Measurements from ENCODE around the gene ZEB2.

- TF ChIP-seq, protein P1, sequence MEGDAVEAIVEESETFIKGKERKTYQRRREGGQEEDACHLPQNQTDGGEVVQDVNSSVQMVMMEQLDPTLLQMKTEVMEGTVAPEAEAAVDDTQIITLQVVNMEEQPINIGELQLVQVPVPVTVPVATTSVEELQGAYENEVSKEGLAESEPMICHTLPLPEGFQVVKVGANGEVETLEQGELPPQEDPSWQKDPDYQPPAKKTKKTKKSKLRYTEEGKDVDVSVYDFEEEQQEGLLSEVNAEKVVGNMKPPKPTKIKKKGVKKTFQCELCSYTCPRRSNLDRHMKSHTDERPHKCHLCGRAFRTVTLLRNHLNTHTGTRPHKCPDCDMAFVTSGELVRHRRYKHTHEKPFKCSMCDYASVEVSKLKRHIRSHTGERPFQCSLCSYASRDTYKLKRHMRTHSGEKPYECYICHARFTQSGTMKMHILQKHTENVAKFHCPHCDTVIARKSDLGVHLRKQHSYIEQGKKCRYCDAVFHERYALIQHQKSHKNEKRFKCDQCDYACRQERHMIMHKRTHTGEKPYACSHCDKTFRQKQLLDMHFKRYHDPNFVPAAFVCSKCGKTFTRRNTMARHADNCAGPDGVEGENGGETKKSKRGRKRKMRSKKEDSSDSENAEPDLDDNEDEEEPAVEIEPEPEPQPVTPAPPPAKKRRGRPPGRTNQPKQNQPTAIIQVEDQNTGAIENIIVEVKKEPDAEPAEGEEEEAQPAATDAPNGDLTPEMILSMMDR (IDR thresholded peaks at IDR 0.05; ENCODE audit: poor library complexity, severe bottlenecking) = no peak
- TF ChIP-seq EZH2 (IDR thresholded peaks at IDR 0.05; ENCODE audit: borderline replicate concordance, insufficient read depth, low read length, poor library complexity, severe bottlenecking) (no peak), TAF1 (IDR thresholded peaks at IDR 0.05; ENCODE audit: low read depth) (no peak), MXI1 (conservative IDR thresholded peaks at IDR 0.05; ENCODE audit: poor library complexity, severe bottlenecking) (no peak)
- TF ChIP-seq, protein P2, sequence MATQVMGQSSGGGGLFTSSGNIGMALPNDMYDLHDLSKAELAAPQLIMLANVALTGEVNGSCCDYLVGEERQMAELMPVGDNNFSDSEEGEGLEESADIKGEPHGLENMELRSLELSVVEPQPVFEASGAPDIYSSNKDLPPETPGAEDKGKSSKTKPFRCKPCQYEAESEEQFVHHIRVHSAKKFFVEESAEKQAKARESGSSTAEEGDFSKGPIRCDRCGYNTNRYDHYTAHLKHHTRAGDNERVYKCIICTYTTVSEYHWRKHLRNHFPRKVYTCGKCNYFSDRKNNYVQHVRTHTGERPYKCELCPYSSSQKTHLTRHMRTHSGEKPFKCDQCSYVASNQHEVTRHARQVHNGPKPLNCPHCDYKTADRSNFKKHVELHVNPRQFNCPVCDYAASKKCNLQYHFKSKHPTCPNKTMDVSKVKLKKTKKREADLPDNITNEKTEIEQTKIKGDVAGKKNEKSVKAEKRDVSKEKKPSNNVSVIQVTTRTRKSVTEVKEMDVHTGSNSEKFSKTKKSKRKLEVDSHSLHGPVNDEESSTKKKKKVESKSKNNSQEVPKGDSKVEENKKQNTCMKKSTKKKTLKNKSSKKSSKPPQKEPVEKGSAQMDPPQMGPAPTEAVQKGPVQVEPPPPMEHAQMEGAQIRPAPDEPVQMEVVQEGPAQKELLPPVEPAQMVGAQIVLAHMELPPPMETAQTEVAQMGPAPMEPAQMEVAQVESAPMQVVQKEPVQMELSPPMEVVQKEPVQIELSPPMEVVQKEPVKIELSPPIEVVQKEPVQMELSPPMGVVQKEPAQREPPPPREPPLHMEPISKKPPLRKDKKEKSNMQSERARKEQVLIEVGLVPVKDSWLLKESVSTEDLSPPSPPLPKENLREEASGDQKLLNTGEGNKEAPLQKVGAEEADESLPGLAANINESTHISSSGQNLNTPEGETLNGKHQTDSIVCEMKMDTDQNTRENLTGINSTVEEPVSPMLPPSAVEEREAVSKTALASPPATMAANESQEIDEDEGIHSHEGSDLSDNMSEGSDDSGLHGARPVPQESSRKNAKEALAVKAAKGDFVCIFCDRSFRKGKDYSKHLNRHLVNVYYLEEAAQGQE (IDR thresholded peaks at IDR 0.05; ENCODE audit: borderline replicate concordance) = no peak
Observed at GRCh38 chr2:144547494-144547893, 27.6 kb upstream of the ZEB2 start.
